Stimulated activated CD8-positive, alpha-beta memory T cell treated with anti-CD3 and anti-CD28 coated beads, Interleukin-12 subunit alpha, Interleukin-12 subunit beta, amount 100 ng/mL, for 4 hours (primary cell): Measurements from ENCODE around the gene FAM118A.
"Not testable (repeated sequence)": the region's sequence is repeated elsewhere in the genome, so short reads cannot be mapped to it uniquely, and the experiment has no call there.

Experiments used
- DNase-seq: peaks from one replicate; pipeline ENCODE4 v3.0.0-alpha.2; 2020; ENCODE audit warnings: low read depth

The FAM118A gene

GRCh38 chr22:45310331-45310976 is 720 bp downstream of the FAM118A start:
- no peak for DNase-seq

GRCh38 chr22:45310977-45311531 is 1.3 kb downstream of the FAM118A start:
- no peak for DNase-seq

- DNase-seq = no peak
Observed at GRCh38 chr22:45312415-45312814, 2.7 kb downstream of the FAM118A start.

- no peak for DNase-seq
Observed at GRCh38 chr22:45312856-45313255, 3.1 kb downstream of the FAM118A start.

GRCh38 chr22:45314054-45314721 is 4.5 kb downstream of the FAM118A start:
- DNase-seq = no peak

- no peak for DNase-seq
Observed at GRCh38 chr22:45314786-45315185, 5.1 kb downstream of the FAM118A start.

GRCh38 chr22:45316796-45317526 is 7.2 kb downstream of the FAM118A start:
- no peak for DNase-seq

- DNase-seq = no peak
Observed at GRCh38 chr22:45317551-45318167, 7.9 kb downstream of the FAM118A start.

- DNase-seq = peak; percentile 75
Observed at GRCh38 chr22:45318168-45318557, 8.4 kb downstream of the FAM118A start.

GRCh38 chr22:45318558-45319323 is 9.0 kb downstream of the FAM118A start:
- no peak for DNase-seq

GRCh38 chr22:45319324-45319685 is 9.6 kb downstream of the FAM118A start:
- DNase-seq = no peak

GRCh38 chr22:45320357-45320976 is 10.7 kb downstream of the FAM118A start:
- no peak for DNase-seq

GRCh38 chr22:45321827-45322226 is 12.1 kb downstream of the FAM118A start:
- no peak for DNase-seq

- no peak for DNase-seq
Observed at GRCh38 chr22:45322873-45323525, 13.3 kb downstream of the FAM118A start.

GRCh38 chr22:45323695-45324094 is 14.0 kb downstream of the FAM118A start:
- no peak for DNase-seq

GRCh38 chr22:45324311-45324711 is 14.6 kb downstream of the FAM118A start:
- no peak for DNase-seq

GRCh38 chr22:45328261-45328660 is 18.5 kb downstream of the FAM118A start:
- DNase-seq = not testable (repeated sequence)

- DNase-seq = no peak
Observed at GRCh38 chr22:45328822-45329529, 19.2 kb downstream of the FAM118A start.

- DNase-seq = no peak
Observed at GRCh38 chr22:45329530-45329936, 19.8 kb downstream of the FAM118A start.

- DNase-seq = no peak
Observed at GRCh38 chr22:45330548-45330947, 20.8 kb downstream of the FAM118A start.
